Measurements from ENCODE around the gene SLC35F4. TPM values are rescaled to one million over a fixed set of nuclear protein-coding genes. Genes with fewer than 3 reads are reported as not detected.
"Not testable (repeated sequence)": the region's sequence is repeated elsewhere in the genome, so short reads cannot be mapped to it uniquely, and the experiment has no call there.

SLC35F4 gene
- total and polyA plus RNA-seq, 2 experiments from 2014 or later, result 0.07 TPM; not detected in 1

DNA sequence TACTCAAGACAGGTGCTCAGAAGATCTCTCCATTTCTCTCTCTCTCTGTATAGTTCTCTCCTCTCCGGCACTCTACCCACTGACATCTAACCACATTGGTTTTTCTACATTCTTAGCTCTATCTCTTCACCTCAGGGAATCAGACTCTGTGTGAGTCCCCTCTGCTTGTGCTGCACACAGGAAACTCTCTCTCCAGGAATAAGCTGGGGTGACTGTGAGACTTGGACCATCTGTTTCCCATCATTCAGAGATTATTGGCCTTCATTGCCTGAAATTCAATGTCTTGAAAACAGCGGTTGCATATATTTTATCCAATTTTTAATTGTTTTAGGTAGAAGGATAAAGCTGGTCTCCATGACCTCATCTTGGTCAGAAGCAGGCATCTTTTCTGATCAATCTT is 105.0 kb downstream of the SLC35F4 start:
- DNase-seq (ENCODE audit: low spot score), result no peak
- no peaks in the 10 kb centered on the region for H3K36me3 ChIP-seq (replicated peaks; ENCODE audit: insufficient read depth, low read depth)
- H3K4me3 ChIP-seq, result no peak overlapping the region
- 73% methylated on average over 2 of the region's 2 CpGs for WGBS (ENCODE audit: low lambda C conversion rate, missing lambda C conversion rate)
- no peak overlapping the region for H3K4me2 ChIP-seq
- no peaks in the 10 kb centered on the region for H4K20me1 ChIP-seq (ENCODE audit: insufficient read depth, poor library complexity, severe bottlenecking)
- no peaks in the 10 kb centered on the region for H3K79me2 ChIP-seq
- no peaks in the 10 kb centered on the region for H3K9me3 ChIP-seq (ENCODE audit: low read depth)
- H3K27me3 ChIP-seq, result no peaks in the 10 kb centered on the region
- H2AFZ ChIP-seq, result no peak overlapping the region
- no peak overlapping the region for H3K27ac ChIP-seq
- TF ChIP-seq EZH2 (IDR thresholded peaks at IDR 0.05; ENCODE audit: borderline replicate concordance) (no peak), EZH2phosphoT487 (IDR thresholded peaks at IDR 0.05; ENCODE audit: low read depth, severe bottlenecking, unreplicated experiment) (no peak)
- TF ChIP-seq, protein P1, sequence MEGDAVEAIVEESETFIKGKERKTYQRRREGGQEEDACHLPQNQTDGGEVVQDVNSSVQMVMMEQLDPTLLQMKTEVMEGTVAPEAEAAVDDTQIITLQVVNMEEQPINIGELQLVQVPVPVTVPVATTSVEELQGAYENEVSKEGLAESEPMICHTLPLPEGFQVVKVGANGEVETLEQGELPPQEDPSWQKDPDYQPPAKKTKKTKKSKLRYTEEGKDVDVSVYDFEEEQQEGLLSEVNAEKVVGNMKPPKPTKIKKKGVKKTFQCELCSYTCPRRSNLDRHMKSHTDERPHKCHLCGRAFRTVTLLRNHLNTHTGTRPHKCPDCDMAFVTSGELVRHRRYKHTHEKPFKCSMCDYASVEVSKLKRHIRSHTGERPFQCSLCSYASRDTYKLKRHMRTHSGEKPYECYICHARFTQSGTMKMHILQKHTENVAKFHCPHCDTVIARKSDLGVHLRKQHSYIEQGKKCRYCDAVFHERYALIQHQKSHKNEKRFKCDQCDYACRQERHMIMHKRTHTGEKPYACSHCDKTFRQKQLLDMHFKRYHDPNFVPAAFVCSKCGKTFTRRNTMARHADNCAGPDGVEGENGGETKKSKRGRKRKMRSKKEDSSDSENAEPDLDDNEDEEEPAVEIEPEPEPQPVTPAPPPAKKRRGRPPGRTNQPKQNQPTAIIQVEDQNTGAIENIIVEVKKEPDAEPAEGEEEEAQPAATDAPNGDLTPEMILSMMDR (IDR thresholded peaks at IDR 0.05; ENCODE audit: poor library complexity), result no peak
- no peaks in the 10 kb centered on the region for H3K4me1 ChIP-seq (ENCODE audit: insufficient read depth)
- no peaks in the 10 kb centered on the region for H3K9me2 ChIP-seq (replicated peaks; ENCODE audit: insufficient read depth)

DNA sequence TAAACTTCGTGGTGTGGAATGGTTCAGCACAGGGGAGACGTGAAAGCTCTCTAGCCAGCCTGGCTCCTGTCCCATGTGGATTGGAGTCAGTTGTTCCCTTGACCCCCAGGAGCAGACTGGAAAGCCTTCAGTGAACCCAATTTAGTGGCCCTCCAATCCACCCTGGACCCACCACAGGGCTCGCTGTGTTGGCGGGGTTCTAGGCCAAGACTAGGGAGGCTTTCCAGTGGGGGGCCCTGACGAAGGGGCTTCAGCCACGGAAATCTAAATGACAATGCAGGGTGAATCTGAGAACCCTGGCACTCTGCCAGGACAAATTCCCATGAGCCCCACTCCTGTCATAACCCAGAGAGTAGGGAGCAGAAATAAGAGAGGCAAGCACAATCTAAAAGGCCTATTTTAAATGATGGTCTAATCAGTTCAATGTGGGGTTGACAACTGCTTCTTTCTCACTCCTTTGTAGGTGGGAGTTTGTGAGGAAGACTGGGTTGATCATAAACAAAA is 110.8 kb downstream of the SLC35F4 start:
- no peak overlapping the region for H3K4me2 ChIP-seq
- WGBS (ENCODE audit: low lambda C conversion rate, missing lambda C conversion rate), result 79% methylated on average over 6 of the region's 6 CpGs
- H2AFZ ChIP-seq, result no peak overlapping the region
- no peaks in the 10 kb centered on the region for H3K27me3 ChIP-seq
- H3K4me3 ChIP-seq, result no peak overlapping the region
- H3K36me3 ChIP-seq (replicated peaks; ENCODE audit: insufficient read depth, low read depth), result no peaks in the 10 kb centered on the region
- peaks cover 4% of the 10 kb centered on the region for H3K4me1 ChIP-seq (ENCODE audit: insufficient read depth)
- no peaks in the 10 kb centered on the region for H4K20me1 ChIP-seq (ENCODE audit: insufficient read depth, poor library complexity, severe bottlenecking)
- TF ChIP-seq, protein P1 (IDR thresholded peaks at IDR 0.05; ENCODE audit: poor library complexity), result no peak
- TF ChIP-seq EZH2phosphoT487 (IDR thresholded peaks at IDR 0.05; ENCODE audit: low read depth, severe bottlenecking, unreplicated experiment) (no peak), EZH2 (IDR thresholded peaks at IDR 0.05; ENCODE audit: borderline replicate concordance) (no peak)
- no peaks in the 10 kb centered on the region for H3K9me2 ChIP-seq (replicated peaks; ENCODE audit: insufficient read depth)
- H3K27ac ChIP-seq, result no peak overlapping the region
- no peak for DNase-seq (ENCODE audit: low spot score)
- H3K9me3 ChIP-seq (ENCODE audit: low read depth), result no peaks in the 10 kb centered on the region
- H3K79me2 ChIP-seq, result no peaks in the 10 kb centered on the region

DNA sequence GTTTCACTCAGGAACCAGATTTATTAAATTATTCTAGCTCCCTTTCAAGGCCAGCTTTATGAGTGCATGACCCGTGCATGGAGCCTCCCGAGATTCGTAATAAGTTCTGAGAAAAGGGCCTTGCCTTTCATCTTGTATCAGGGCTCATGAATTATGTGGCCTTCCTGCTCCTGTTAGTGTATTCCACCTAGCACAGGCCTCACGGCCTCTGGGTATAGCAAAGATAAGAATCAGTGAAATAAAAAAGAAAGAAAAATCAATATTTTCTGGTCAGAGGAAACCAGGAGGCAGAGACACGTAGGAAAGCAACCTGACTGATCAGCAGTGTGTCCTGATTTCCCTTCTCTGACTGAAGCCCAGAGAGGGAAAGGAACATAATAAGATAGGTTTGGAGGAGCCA is 111.4 kb downstream of the SLC35F4 start:
- DNase-seq (ENCODE audit: low spot score), result no peak
- no peaks in the 10 kb centered on the region for H4K20me1 ChIP-seq (ENCODE audit: insufficient read depth, poor library complexity, severe bottlenecking)
- no peak overlapping the region for H3K27ac ChIP-seq
- H3K27me3 ChIP-seq, result no peaks in the 10 kb centered on the region
- TF ChIP-seq, protein P1 (IDR thresholded peaks at IDR 0.05; ENCODE audit: poor library complexity), result no peak
- TF ChIP-seq EZH2phosphoT487 (IDR thresholded peaks at IDR 0.05; ENCODE audit: low read depth, severe bottlenecking, unreplicated experiment) (no peak), EZH2 (IDR thresholded peaks at IDR 0.05; ENCODE audit: borderline replicate concordance) (no peak)
- no peaks in the 10 kb centered on the region for H3K36me3 ChIP-seq (replicated peaks; ENCODE audit: insufficient read depth, low read depth)
- H2AFZ ChIP-seq, result no peak overlapping the region
- no peaks in the 10 kb centered on the region for H3K9me3 ChIP-seq (ENCODE audit: low read depth)
- H3K4me2 ChIP-seq, result no peak overlapping the region
- peaks cover 4% of the 10 kb centered on the region for H3K4me1 ChIP-seq (ENCODE audit: insufficient read depth)
- H3K9me2 ChIP-seq (replicated peaks; ENCODE audit: insufficient read depth), result no peaks in the 10 kb centered on the region
- no peak overlapping the region for H3K4me3 ChIP-seq
- no peaks in the 10 kb centered on the region for H3K79me2 ChIP-seq
- 78% methylated on average over 5 of the region's 5 CpGs for WGBS (ENCODE audit: low lambda C conversion rate, missing lambda C conversion rate)

DNA sequence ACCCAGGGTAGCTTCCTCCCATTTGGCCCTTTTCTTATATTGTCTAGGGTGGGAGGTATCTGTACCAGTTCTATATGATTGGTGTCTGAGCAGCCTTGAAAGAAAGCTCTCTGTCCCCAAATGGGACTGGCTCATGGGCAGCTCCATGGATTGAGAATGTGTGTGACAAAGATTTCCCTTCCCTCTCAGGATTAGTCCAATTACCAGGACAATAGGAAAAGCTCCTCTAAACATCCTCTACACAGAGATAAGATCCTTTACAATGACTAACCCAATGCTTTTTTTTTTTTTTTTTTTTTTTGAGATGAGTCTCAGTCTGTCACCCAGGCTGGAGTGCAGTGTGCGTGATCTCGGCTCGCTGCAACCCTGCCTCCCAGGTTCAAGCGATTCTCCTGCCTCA is 112.1 kb downstream of the SLC35F4 start:
- TF ChIP-seq, protein P1 (IDR thresholded peaks at IDR 0.05; ENCODE audit: poor library complexity), result no peak
- TF ChIP-seq EZH2 (IDR thresholded peaks at IDR 0.05; ENCODE audit: borderline replicate concordance) (no peak), EZH2phosphoT487 (IDR thresholded peaks at IDR 0.05; ENCODE audit: low read depth, severe bottlenecking, unreplicated experiment) (no peak)
- no peak overlapping the region for H3K27ac ChIP-seq
- H4K20me1 ChIP-seq (ENCODE audit: insufficient read depth, poor library complexity, severe bottlenecking), result no peaks in the 10 kb centered on the region
- no peaks in the 10 kb centered on the region for H3K9me2 ChIP-seq (replicated peaks; ENCODE audit: insufficient read depth)
- no peaks in the 10 kb centered on the region for H3K79me2 ChIP-seq
- no peaks in the 10 kb centered on the region for H3K27me3 ChIP-seq
- peaks cover 4% of the 10 kb centered on the region for H3K4me1 ChIP-seq (ENCODE audit: insufficient read depth)
- no peaks in the 10 kb centered on the region for H3K36me3 ChIP-seq (replicated peaks; ENCODE audit: insufficient read depth, low read depth)
- no peaks in the 10 kb centered on the region for H3K9me3 ChIP-seq (ENCODE audit: low read depth)
- H2AFZ ChIP-seq, result no peak overlapping the region
- 87% methylated on average over 4 of the region's 4 CpGs for WGBS (ENCODE audit: low lambda C conversion rate, missing lambda C conversion rate)
- H3K4me3 ChIP-seq, result no peak overlapping the region
- no peak overlapping the region for H3K4me2 ChIP-seq
- DNase-seq (ENCODE audit: low spot score), result no peak

DNA sequence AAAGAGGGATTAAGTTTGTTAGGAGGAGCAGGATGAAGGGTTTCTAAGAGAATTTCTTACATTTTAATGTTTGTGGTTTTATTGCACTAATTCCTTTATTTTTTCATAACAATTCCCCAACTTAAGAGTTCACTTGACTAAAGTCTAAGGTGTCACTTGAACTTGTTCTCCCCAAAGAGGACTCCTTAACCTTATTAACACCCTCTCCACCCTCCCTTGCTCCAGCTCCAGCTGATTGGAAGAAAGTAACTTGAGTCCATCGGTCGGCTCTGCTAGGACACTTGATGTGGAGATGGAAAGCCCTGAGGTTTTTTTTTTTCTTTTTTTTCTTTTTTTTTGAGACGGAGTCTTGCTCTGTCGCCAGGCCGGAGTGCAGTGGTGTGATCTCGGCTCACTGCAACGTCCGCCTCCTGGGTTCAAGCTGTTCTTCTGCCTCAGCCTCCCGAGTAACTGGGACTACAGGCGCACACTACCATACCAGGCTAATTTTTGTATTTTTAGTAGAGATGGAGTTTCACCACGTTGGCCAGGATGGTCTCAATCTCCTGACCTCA is 113.7 kb downstream of the SLC35F4 start:
- not testable (repeated sequence) for H3K9me2 ChIP-seq (replicated peaks; ENCODE audit: insufficient read depth); H3K4me1 ChIP-seq (ENCODE audit: insufficient read depth); H3K9me3 ChIP-seq (ENCODE audit: low read depth); H3K79me2 ChIP-seq; H3K27ac ChIP-seq; H3K27me3 ChIP-seq; H3K4me2 ChIP-seq; H2AFZ ChIP-seq; H3K36me3 ChIP-seq (replicated peaks; ENCODE audit: insufficient read depth, low read depth); H3K4me3 ChIP-seq; DNase-seq (ENCODE audit: low spot score); H4K20me1 ChIP-seq (ENCODE audit: insufficient read depth, poor library complexity, severe bottlenecking)
- WGBS (ENCODE audit: low lambda C conversion rate, missing lambda C conversion rate), result 91% methylated on average over 11 of the region's 11 CpGs
